ENCODE data around the gene ITIH3. TPM values are rescaled to one million over a fixed set of nuclear protein-coding genes. Genes with fewer than 3 reads are reported as not detected.
A peak's percentile ranks its signal among the peaks of the same experiment; 100 is the strongest.

The ITIH3 gene
- total RNA-seq, 2 donors from 2014 or later, result not detected

- no peaks in the 10 kb centered on the region for H3K27me3 Mint-ChIP-seq (ENCODE audit: insufficient read depth)
- no peaks in the 10 kb centered on the region for H3K36me3 ChIP-seq (ENCODE audit: control insufficient read depth, insufficient read depth, low read length)
- H3K4me3 ChIP-seq (ENCODE audit: low read length), result no peak overlapping the region
- H3K9me3 Mint-ChIP-seq, result no peaks in the 10 kb centered on the region
- TF ChIP-seq CTCF (conservative IDR thresholded peaks at IDR 0.05), result no peak
- H3K4me1 ChIP-seq (ENCODE audit: control insufficient read depth, insufficient read depth, low read length), result no peaks in the 10 kb centered on the region
- H3K27ac ChIP-seq (ENCODE audit: low read depth, low read length), result no peak overlapping the region
- no peak for DNase-seq
- H3K9me3 ChIP-seq (ENCODE audit: control insufficient read depth, low read length), result no peaks in the 10 kb centered on the region
- H3K27me3 ChIP-seq (ENCODE audit: control insufficient read depth, insufficient read depth, low read length, poor library complexity, severe bottlenecking), result no peaks in the 10 kb centered on the region
- H3K9ac ChIP-seq (ENCODE audit: extremely low read depth, low read length, poor library complexity, severe bottlenecking), result no peak overlapping the region
- no peaks in the 10 kb centered on the region for H3K36me3 Mint-ChIP-seq (ENCODE audit: low read depth)
- no peak overlapping the region for H3K27ac Mint-ChIP-seq
- H3K4me3 Mint-ChIP-seq, result no peak overlapping the region
- WGBS, 2 experiments (ENCODE audit: insufficient coverage in 1 of 2, insufficient read length in 1 of 2), result 88 to 100% methylated on average over 1 to 3 of the region's 3 CpGs
- peaks cover 12% of the 10 kb centered on the region for H3K4me1 Mint-ChIP-seq
Measured at GRCh38 chr3:52829482-52829881, 34.9 kb downstream of the ITIH3 start.

GRCh38 chr3:52829906-52830463, 35.4 kb downstream of the ITIH3 start:
- Histone ChIP-seq H3K36me3 (ENCODE audit: control insufficient read depth, insufficient read depth, low read length) (no peaks in the 10 kb centered on the region), H3K4me3 (ENCODE audit: low read length) (no peak overlapping the region), H3K27me3 (ENCODE audit: control insufficient read depth, insufficient read depth, low read length, poor library complexity, severe bottlenecking) (no peaks in the 10 kb centered on the region), H3K9ac (ENCODE audit: extremely low read depth, low read length, poor library complexity, severe bottlenecking) (no peak overlapping the region), H3K9me3 (ENCODE audit: control insufficient read depth, low read length) (no peaks in the 10 kb centered on the region), H3K4me1 (ENCODE audit: control insufficient read depth, insufficient read depth, low read length) (no peaks in the 10 kb centered on the region), H3K27ac (ENCODE audit: low read depth, low read length) (no peak overlapping the region)
- no peak overlapping the region for H3K27ac Mint-ChIP-seq
- H3K27me3 Mint-ChIP-seq (ENCODE audit: insufficient read depth), result no peaks in the 10 kb centered on the region
- WGBS, 2 experiments (ENCODE audit: insufficient coverage in 1 of 2, insufficient read length in 1 of 2), result 94 to 100% methylated on average over 5 to 10 of the region's 10 CpGs
- TF ChIP-seq CTCF (conservative IDR thresholded peaks at IDR 0.05), result no peak
- no peak for DNase-seq
- H3K4me1 Mint-ChIP-seq, result peaks cover 17% of the 10 kb centered on the region
- no peak overlapping the region for H3K4me3 Mint-ChIP-seq
- H3K36me3 Mint-ChIP-seq (ENCODE audit: low read depth), result no peaks in the 10 kb centered on the region
- no peaks in the 10 kb centered on the region for H3K9me3 Mint-ChIP-seq

GRCh38 chr3:52830535-52831258, 36.1 kb downstream of the ITIH3 start, which contains the start of gene ITIH4:
TSS of gene ITIH4 (minus strand) at chr3:52830672. CDS start at chr3:52830642, 30 bp downstream.
- Histone ChIP-seq H3K36me3 (ENCODE audit: control insufficient read depth, insufficient read depth, low read length) (no peaks in the 10 kb centered on the region), H3K27me3 (ENCODE audit: control insufficient read depth, insufficient read depth, low read length, poor library complexity, severe bottlenecking) (no peaks in the 10 kb centered on the region), H3K4me1 (ENCODE audit: control insufficient read depth, insufficient read depth, low read length) (peaks cover 4% of the 10 kb centered on the region), H3K9ac (ENCODE audit: extremely low read depth, low read length, poor library complexity, severe bottlenecking) (no peak within 1 kb of the TSS), H3K9me3 (ENCODE audit: control insufficient read depth, low read length) (no peaks in the 10 kb centered on the region), H3K4me3 (ENCODE audit: low read length) (no peak within 1 kb of the TSS), H3K27ac (ENCODE audit: low read depth, low read length) (no peak within 1 kb of the TSS)
- Mint-ChIP-seq H3K4me3 (no peak within 1 kb of the TSS), H3K9me3 (no peaks in the 10 kb centered on the region), H3K27me3 (ENCODE audit: insufficient read depth) (no peaks in the 10 kb centered on the region), H3K27ac (peak within 1 kb of the TSS; percentile 49), H3K4me1 (peaks cover 24% of the 10 kb centered on the region), H3K36me3 (ENCODE audit: low read depth) (no peaks in the 10 kb centered on the region)
- TF ChIP-seq CTCF (conservative IDR thresholded peaks at IDR 0.05), result no peak
- 92 to 93% methylated on average over 10 to 16 of the region's 16 CpGs for WGBS, 2 experiments (ENCODE audit: insufficient coverage in 1 of 2, insufficient read length in 1 of 2)
- peak; percentile 64 for DNase-seq

All from endodermal cell (in vitro differentiated cells).